ENCODE results near the gene CCR5AS.

CCR5AS gene

DNA sequence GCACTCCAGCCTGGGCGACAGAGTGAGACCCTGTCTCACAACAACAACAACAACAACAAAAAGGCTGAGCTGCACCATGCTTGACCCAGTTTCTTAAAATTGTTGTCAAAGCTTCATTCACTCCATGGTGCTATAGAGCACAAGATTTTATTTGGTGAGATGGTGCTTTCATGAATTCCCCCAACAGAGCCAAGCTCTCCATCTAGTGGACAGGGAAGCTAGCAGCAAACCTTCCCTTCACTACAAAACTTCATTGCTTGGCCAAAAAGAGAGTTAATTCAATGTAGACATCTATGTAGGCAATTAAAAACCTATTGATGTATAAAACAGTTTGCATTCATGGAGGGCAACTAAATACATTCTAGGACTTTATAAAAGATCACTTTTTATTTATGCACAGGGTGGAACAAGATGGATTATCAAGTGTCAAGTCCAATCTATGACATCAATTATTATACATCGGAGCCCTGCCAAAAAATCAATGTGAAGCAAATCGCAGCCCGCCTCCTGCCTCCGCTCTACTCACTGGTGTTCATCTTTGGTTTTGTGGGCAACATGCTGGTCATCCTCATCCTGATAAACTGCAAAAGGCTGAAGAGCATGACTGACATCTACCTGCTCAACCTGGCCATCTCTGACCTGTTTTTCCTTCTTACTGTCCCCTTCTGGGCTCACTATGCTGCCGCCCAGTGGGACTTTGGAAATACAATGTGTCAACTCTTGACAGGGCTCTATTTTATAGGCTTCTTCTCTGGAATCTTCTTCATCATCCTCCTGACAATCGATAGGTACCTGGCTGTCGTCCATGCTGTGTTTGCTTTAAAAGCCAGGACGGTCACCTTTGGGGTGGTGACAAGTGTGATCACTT lies 34.1 kb downstream of the CCR5AS start:
- Histone ChIP-seq H4K20me1 (ENCODE audit: insufficient read depth, low read length) (no peaks in the 10 kb centered on the region), H2AFZ (ENCODE audit: low read depth, low read length) (no peak overlapping the region), H3K27me3 (ENCODE audit: insufficient read depth, low read length, poor library complexity) (no peaks in the 10 kb centered on the region), H3K4me3 (ENCODE audit: low read depth in 1 of 2, low read length in 2 of 2) (no peak overlapping the region), H3K9ac (ENCODE audit: low read depth, low read length) (no peak overlapping the region), H3K9me3 (ENCODE audit: insufficient read depth, low read length, severe bottlenecking) (no peaks in the 10 kb centered on the region), H3K4me2 (ENCODE audit: insufficient read depth, low read length) (no peak overlapping the region), H3K27ac (ENCODE audit: low read length) (peak overlapping the region; percentile 81; the same call in 1 of the 2 replicates), H3K4me1 (ENCODE audit: insufficient read depth, low read length) (peaks cover 90% of the 10 kb centered on the region), H3K79me2 (ENCODE audit: insufficient read depth, low read length) (no peaks in the 10 kb centered on the region), H3K36me3 (ENCODE audit: insufficient read depth, low read length) (no peaks in the 10 kb centered on the region)
- DNase-seq (peak; percentile 44), ATAC-seq (ENCODE audit: insufficient read depth, low read depth) (peak; percentile 48; the same call in 1 of the 3 replicates)
- TF ChIP-seq EZH2 (IDR thresholded peaks at IDR 0.05; ENCODE audit: borderline replicate concordance, low read depth, low read length, severe bottlenecking) = no peak
- TF ChIP-seq, protein P1, sequence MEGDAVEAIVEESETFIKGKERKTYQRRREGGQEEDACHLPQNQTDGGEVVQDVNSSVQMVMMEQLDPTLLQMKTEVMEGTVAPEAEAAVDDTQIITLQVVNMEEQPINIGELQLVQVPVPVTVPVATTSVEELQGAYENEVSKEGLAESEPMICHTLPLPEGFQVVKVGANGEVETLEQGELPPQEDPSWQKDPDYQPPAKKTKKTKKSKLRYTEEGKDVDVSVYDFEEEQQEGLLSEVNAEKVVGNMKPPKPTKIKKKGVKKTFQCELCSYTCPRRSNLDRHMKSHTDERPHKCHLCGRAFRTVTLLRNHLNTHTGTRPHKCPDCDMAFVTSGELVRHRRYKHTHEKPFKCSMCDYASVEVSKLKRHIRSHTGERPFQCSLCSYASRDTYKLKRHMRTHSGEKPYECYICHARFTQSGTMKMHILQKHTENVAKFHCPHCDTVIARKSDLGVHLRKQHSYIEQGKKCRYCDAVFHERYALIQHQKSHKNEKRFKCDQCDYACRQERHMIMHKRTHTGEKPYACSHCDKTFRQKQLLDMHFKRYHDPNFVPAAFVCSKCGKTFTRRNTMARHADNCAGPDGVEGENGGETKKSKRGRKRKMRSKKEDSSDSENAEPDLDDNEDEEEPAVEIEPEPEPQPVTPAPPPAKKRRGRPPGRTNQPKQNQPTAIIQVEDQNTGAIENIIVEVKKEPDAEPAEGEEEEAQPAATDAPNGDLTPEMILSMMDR (IDR thresholded peaks at IDR 0.05; ENCODE audit: borderline replicate concordance, extremely low read depth, low read length, poor library complexity, severe bottlenecking) = peak; percentile 80

DNA sequence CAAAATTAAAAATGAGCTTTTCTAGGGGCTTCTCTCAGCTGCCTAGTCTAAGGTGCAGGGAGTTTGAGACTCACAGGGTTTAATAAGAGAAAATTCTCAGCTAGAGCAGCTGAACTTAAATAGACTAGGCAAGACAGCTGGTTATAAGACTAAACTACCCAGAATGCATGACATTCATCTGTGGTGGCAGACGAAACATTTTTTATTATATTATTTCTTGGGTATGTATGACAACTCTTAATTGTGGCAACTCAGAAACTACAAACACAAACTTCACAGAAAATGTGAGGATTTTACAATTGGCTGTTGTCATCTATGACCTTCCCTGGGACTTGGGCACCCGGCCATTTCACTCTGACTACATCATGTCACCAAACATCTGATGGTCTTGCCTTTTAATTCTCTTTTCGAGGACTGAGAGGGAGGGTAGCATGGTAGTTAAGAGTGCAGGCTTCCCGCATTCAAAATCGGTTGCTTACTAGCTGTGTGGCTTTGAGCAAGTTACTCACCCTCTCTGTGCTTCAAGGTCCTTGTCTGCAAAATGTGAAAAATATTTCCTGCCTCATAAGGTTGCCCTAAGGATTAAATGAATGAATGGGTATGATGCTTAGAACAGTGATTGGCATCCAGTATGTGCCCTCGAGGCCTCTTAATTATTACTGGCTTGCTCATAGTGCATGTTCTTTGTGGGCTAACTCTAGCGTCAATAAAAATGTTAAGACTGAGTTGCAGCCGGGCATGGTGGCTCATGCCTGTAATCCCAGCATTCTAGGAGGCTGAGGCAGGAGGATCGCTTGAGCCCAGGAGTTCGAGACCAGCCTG lies 35.1 kb downstream of the CCR5AS start:
- Histone ChIP-seq H3K27me3 (ENCODE audit: insufficient read depth, low read length, poor library complexity) (no peaks in the 10 kb centered on the region), H3K4me3 (ENCODE audit: low read depth in 1 of 2, low read length in 2 of 2) (no peak overlapping the region), H3K27ac (ENCODE audit: low read length) (peak overlapping the region; percentile 81), H3K36me3 (ENCODE audit: insufficient read depth, low read length) (no peaks in the 10 kb centered on the region), H2AFZ (ENCODE audit: low read depth, low read length) (no peak overlapping the region), H3K4me2 (ENCODE audit: insufficient read depth, low read length) (peak overlapping the region; percentile 40), H3K79me2 (ENCODE audit: insufficient read depth, low read length) (no peaks in the 10 kb centered on the region), H3K9me3 (ENCODE audit: insufficient read depth, low read length, severe bottlenecking) (no peaks in the 10 kb centered on the region), H3K4me1 (ENCODE audit: insufficient read depth, low read length) (peaks cover 88% of the 10 kb centered on the region), H3K9ac (ENCODE audit: low read depth, low read length) (peak overlapping the region; percentile 38), H4K20me1 (ENCODE audit: insufficient read depth, low read length) (no peaks in the 10 kb centered on the region)
- TF ChIP-seq, protein P1 (IDR thresholded peaks at IDR 0.05; ENCODE audit: borderline replicate concordance, extremely low read depth, low read length, poor library complexity, severe bottlenecking) = no peak
- TF ChIP-seq EZH2 (IDR thresholded peaks at IDR 0.05; ENCODE audit: borderline replicate concordance, low read depth, low read length, severe bottlenecking) = no peak
- no peak for DNase-seq
- no peak for ATAC-seq (ENCODE audit: insufficient read depth, low read depth)

DNA sequence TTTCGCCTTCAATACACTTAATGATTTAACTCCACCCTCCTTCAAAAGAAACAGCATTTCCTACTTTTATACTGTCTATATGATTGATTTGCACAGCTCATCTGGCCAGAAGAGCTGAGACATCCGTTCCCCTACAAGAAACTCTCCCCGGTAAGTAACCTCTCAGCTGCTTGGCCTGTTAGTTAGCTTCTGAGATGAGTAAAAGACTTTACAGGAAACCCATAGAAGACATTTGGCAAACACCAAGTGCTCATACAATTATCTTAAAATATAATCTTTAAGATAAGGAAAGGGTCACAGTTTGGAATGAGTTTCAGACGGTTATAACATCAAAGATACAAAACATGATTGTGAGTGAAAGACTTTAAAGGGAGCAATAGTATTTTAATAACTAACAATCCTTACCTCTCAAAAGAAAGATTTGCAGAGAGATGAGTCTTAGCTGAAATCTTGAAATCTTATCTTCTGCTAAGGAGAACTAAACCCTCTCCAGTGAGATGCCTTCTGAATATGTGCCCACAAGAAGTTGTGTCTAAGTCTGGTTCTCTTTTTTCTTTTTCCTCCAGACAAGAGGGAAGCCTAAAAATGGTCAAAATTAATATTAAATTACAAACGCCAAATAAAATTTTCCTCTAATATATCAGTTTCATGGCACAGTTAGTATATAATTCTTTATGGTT lies 35.9 kb downstream of the CCR5AS start, which contains the start of gene CCR5:
Gene CCR5 (plus strand): TSS at position 108 of the 680 bp plus-strand sequence. CDS start 1,957 bp downstream, outside the sequence.
- H3K36me3 ChIP-seq (ENCODE audit: insufficient read depth, low read length) = no peaks in the 10 kb centered on the region
- H3K9ac ChIP-seq (ENCODE audit: low read depth, low read length) = peak within 1 kb of the TSS; percentile 38
- peak within 1 kb of the TSS; percentile 40 for H3K4me2 ChIP-seq (ENCODE audit: insufficient read depth, low read length)
- no peaks in the 10 kb centered on the region for H3K79me2 ChIP-seq (ENCODE audit: insufficient read depth, low read length)
- peak within 1 kb of the TSS; percentile 27; the same call in 1 of the 2 replicates for H2AFZ ChIP-seq (ENCODE audit: low read depth, low read length)
- no peak within 1 kb of the TSS for H3K4me3 ChIP-seq (ENCODE audit: low read depth in 1 of 2, low read length in 2 of 2)
- no peaks in the 10 kb centered on the region for H3K27me3 ChIP-seq (ENCODE audit: insufficient read depth, low read length, poor library complexity)
- TF ChIP-seq, protein P1 (IDR thresholded peaks at IDR 0.05; ENCODE audit: borderline replicate concordance, extremely low read depth, low read length, poor library complexity, severe bottlenecking) = no peak
- no peak for TF ChIP-seq EZH2 (IDR thresholded peaks at IDR 0.05; ENCODE audit: borderline replicate concordance, low read depth, low read length, severe bottlenecking)
- no peaks in the 10 kb centered on the region for H4K20me1 ChIP-seq (ENCODE audit: insufficient read depth, low read length)
- DNase-seq (peak; percentile 54), ATAC-seq (ENCODE audit: insufficient read depth, low read depth) (peak; percentile 79)
- H3K4me1 ChIP-seq (ENCODE audit: insufficient read depth, low read length) = peaks cover 80% of the 10 kb centered on the region
- H3K27ac ChIP-seq (ENCODE audit: low read length) = peak within 1 kb of the TSS; percentile 81
- no peaks in the 10 kb centered on the region for H3K9me3 ChIP-seq (ENCODE audit: insufficient read depth, low read length, severe bottlenecking)
